ENCODE measurements around the gene RBM24. TPM values are rescaled to one million over a fixed set of nuclear protein-coding genes. Genes with fewer than 3 reads are reported as not detected.

Gene RBM24
- total and polyA plus RNA-seq, 2 donors (not counting 1 experiment from before 2014, with no cell fraction given): 2.5 TPM

DNA sequence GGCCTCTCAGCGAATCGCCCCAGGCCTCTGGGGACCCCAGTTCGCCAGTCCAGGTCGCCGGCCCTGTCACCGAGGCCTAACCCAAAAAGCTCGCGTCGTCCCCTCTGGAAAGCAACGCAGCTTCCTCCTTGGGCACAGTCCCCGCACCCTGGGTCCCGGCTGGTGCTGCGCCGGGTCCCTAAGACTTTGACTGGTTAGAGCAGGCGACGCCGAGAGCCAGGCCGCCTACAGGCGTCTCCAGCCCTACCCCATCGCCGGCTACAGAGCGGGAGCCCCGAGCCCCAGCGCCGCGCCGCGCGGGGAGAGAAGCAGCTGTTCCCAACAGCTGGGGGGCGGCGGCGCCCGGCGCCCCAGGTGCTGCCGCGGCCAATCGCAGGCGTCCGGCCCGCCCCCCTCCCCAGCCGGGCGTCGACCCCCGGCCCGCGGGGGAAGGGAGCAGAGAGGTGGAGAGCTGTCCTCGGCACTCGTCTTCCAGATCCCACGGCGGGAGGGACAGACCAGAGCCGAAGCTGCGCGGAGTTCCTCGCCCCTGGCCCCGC is 540 bp upstream of the RBM24 start:
- Histone ChIP-seq H3K27me3 (ENCODE audit: control insufficient read depth, insufficient read depth, low read length) (no peaks in the 10 kb centered on the region), H3K79me2 (ENCODE audit: control insufficient read depth, insufficient read depth, low read length) (no peaks in the 10 kb centered on the region), H3K9me3 (ENCODE audit: control insufficient read depth, insufficient read depth, low read depth, low read length) (no peaks in the 10 kb centered on the region), H3K4me1 (ENCODE audit: control insufficient read depth, extremely low read depth, insufficient read depth, low read length) (peaks cover 5% of the 10 kb centered on the region), H3K4me2 (ENCODE audit: extremely low read depth, insufficient read depth, low read length) (peak overlapping the region; percentile 42), H3K27ac (ENCODE audit: insufficient read depth, low read length) (no peak overlapping the region), H2AFZ (ENCODE audit: low read length) (peak overlapping the region; percentile 50), H4K20me1 (ENCODE audit: control insufficient read depth, extremely low read depth, insufficient read depth, low read length) (no peaks in the 10 kb centered on the region), H3K4me3 (replicated peaks in 1 of 4; ENCODE audit: control extremely low read depth in 1 of 4, insufficient read depth in 1 of 4, low read depth in 3 of 4, low read length in 4 of 4) (peak overlapping the region; percentile 58 to 78 (median 68)), H3K9ac (ENCODE audit: insufficient read depth, low read length) (peak overlapping the region; percentile 74), H3K36me3 (ENCODE audit: control insufficient read depth, insufficient read depth, low read length) (no peaks in the 10 kb centered on the region)
- DNase-seq (ENCODE audit: low read depth in 2 of 2): peak in 1 of 2 donors; percentile 44
- TF ChIP-seq, protein P1, sequence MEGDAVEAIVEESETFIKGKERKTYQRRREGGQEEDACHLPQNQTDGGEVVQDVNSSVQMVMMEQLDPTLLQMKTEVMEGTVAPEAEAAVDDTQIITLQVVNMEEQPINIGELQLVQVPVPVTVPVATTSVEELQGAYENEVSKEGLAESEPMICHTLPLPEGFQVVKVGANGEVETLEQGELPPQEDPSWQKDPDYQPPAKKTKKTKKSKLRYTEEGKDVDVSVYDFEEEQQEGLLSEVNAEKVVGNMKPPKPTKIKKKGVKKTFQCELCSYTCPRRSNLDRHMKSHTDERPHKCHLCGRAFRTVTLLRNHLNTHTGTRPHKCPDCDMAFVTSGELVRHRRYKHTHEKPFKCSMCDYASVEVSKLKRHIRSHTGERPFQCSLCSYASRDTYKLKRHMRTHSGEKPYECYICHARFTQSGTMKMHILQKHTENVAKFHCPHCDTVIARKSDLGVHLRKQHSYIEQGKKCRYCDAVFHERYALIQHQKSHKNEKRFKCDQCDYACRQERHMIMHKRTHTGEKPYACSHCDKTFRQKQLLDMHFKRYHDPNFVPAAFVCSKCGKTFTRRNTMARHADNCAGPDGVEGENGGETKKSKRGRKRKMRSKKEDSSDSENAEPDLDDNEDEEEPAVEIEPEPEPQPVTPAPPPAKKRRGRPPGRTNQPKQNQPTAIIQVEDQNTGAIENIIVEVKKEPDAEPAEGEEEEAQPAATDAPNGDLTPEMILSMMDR (conservative IDR thresholded peaks at IDR 0.05 in 1 of 2, IDR thresholded peaks at IDR 0.05 in 1 of 2; ENCODE audit: low read depth in 1 of 2, low read length in 2 of 2): no peak
- no peak for TF ChIP-seq EZH2 (IDR thresholded peaks at IDR 0.05; ENCODE audit: low read length, missing control alignments)

DNA sequence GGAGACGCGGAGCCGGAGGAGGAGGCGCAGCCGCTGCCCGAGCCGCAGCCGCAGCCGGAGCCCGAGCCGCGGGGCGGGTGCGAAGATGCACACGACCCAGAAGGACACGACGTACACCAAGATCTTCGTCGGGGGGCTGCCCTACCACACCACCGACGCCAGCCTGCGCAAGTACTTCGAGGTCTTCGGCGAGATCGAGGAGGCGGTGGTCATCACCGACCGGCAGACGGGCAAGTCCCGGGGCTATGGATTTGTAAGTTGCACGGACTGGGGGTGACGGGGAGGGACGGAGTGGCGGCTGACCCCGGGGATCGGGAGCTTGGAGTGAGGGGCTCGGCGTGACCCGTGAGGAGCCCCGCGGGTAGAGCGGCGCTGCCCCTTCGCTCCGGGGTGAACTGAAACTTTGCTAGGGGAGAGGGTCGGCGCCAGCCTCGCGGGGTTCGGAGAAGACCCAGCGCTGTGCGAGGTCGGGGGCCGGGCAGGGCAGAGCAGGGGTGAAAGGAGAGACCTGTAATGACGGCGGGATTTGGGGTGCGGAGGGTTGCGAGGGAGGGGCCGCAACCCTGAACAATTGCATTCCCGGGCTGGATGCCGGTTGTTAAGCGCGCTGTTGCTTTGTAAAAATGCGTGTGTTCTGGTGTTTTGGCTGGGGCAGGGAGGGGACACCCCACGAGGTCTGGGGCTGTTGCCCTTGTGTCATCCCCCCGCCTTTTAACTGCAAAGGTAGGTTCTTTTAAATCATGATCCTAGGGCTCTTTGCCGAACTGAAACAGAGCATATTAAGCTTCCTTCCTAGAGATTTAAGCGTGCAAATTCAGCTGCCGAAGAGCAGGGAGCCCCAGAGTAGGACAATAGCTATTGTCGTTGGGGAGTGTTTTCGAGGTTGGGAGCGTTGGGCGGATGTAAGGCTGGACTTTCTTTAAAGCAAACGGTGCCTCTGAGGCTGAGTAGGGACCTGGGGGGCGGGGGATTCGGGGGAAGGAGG is 628 bp downstream of the RBM24 start:
- H3K4me2 ChIP-seq (ENCODE audit: extremely low read depth, insufficient read depth, low read length): peak overlapping the region; percentile 93
- no peaks in the 10 kb centered on the region for H3K9me3 ChIP-seq (ENCODE audit: control insufficient read depth, insufficient read depth, low read depth, low read length)
- H3K27me3 ChIP-seq (ENCODE audit: control insufficient read depth, insufficient read depth, low read length): no peaks in the 10 kb centered on the region
- H3K4me1 ChIP-seq (ENCODE audit: control insufficient read depth, extremely low read depth, insufficient read depth, low read length): peaks cover 5% of the 10 kb centered on the region
- TF ChIP-seq EZH2 (IDR thresholded peaks at IDR 0.05; ENCODE audit: low read length, missing control alignments): no peak
- TF ChIP-seq, protein P1 (conservative IDR thresholded peaks at IDR 0.05 in 1 of 2, IDR thresholded peaks at IDR 0.05 in 1 of 2; ENCODE audit: low read depth in 1 of 2, low read length in 2 of 2): no peak
- H3K4me3 ChIP-seq (replicated peaks in 1 of 4; ENCODE audit: control extremely low read depth in 1 of 4, insufficient read depth in 1 of 4, low read depth in 3 of 4, low read length in 4 of 4): peak overlapping the region; percentile 74 to 79 (median 77)
- H4K20me1 ChIP-seq (ENCODE audit: control insufficient read depth, extremely low read depth, insufficient read depth, low read length): no peaks in the 10 kb centered on the region
- H3K79me2 ChIP-seq (ENCODE audit: control insufficient read depth, insufficient read depth, low read length): no peaks in the 10 kb centered on the region
- H3K27ac ChIP-seq (ENCODE audit: insufficient read depth, low read length): peak overlapping the region; percentile 17
- no peaks in the 10 kb centered on the region for H3K36me3 ChIP-seq (ENCODE audit: control insufficient read depth, insufficient read depth, low read length)
- peak overlapping the region; percentile 74 for H3K9ac ChIP-seq (ENCODE audit: insufficient read depth, low read length)
- peak overlapping the region; percentile 93 for H2AFZ ChIP-seq (ENCODE audit: low read length)
- peak; percentile 40 to 41 for DNase-seq (ENCODE audit: low read depth in 2 of 2)

DNA sequence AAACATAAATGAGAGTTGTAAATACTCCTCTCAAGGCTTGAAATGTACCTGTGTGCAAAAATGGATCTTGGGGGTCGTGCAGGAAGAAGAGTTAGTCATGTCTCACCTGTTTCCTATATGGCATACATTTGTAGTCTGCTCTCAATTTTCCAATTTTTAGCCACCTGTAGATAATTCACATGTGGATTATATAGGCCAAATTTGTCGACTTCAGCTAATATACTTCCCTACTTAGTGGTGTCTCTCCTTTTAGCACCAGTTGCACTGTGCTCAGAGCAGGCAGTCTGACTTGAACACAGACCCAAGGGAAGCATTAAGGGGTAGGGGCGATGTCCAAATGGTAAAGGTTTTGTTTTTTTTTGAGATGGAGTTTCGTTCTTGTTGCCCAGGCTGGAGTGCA is 1.9 kb downstream of the RBM24 start:
- no peaks in the 10 kb centered on the region for H3K27me3 ChIP-seq (ENCODE audit: control insufficient read depth, insufficient read depth, low read length)
- peaks cover 5% of the 10 kb centered on the region for H3K4me1 ChIP-seq (ENCODE audit: control insufficient read depth, extremely low read depth, insufficient read depth, low read length)
- no peaks in the 10 kb centered on the region for H3K79me2 ChIP-seq (ENCODE audit: control insufficient read depth, insufficient read depth, low read length)
- DNase-seq (ENCODE audit: low read depth in 2 of 2): no peak
- peak overlapping the region in 1 of 4 experiments; percentile 23 for H3K4me3 ChIP-seq (replicated peaks in 1 of 4; ENCODE audit: control extremely low read depth in 1 of 4, insufficient read depth in 1 of 4, low read depth in 3 of 4, low read length in 4 of 4)
- no peak overlapping the region for H3K9ac ChIP-seq (ENCODE audit: insufficient read depth, low read length)
- TF ChIP-seq, protein P1 (conservative IDR thresholded peaks at IDR 0.05 in 1 of 2, IDR thresholded peaks at IDR 0.05 in 1 of 2; ENCODE audit: low read depth in 1 of 2, low read length in 2 of 2): no peak
- TF ChIP-seq EZH2 (IDR thresholded peaks at IDR 0.05; ENCODE audit: low read length, missing control alignments): no peak
- H3K36me3 ChIP-seq (ENCODE audit: control insufficient read depth, insufficient read depth, low read length): no peaks in the 10 kb centered on the region
- no peak overlapping the region for H3K4me2 ChIP-seq (ENCODE audit: extremely low read depth, insufficient read depth, low read length)
- no peak overlapping the region for H3K27ac ChIP-seq (ENCODE audit: insufficient read depth, low read length)
- no peaks in the 10 kb centered on the region for H3K9me3 ChIP-seq (ENCODE audit: control insufficient read depth, insufficient read depth, low read depth, low read length)
- H4K20me1 ChIP-seq (ENCODE audit: control insufficient read depth, extremely low read depth, insufficient read depth, low read length): no peaks in the 10 kb centered on the region
- no peak overlapping the region for H2AFZ ChIP-seq (ENCODE audit: low read length)
